Adrenal gland (tissue), 5 donors: ENCODE results near the gene FAM120B.

ENCODE experiments used
- CTCF ChIP-seq, 6 experiments: fragments of 450-650 bp in 4 of 6; fragments of 200-600 bp in 2 of 6; sonication (generic) in 1 of 6; IDR thresholded peaks; 1 replicate in 5 of 6; 2 replicates in 1 of 6; pipeline versions ENCODE4 v1.5.1 to v1.8.0; 2016 to 2021; ENCODE audit warnings: antibody characterized with exemption in 6 of 6, mild to moderate bottlenecking in 2 of 6, moderate library complexity in 1 of 6
- POLR2A ChIP-seq, 2 donors: fragments of 450-650 bp; IDR thresholded peaks; one replicate each; pipeline ENCODE4 v1.6.1; 2017; ENCODE audit warnings: antibody characterized with exemption in 2 of 2, mild to moderate bottlenecking in 2 of 2, moderate library complexity in 1 of 2
- donor health status: DM: no; HTN: no; CAD: no.

GRCh38 chr6:170293341-170294231, 13.0 kb upstream of the FAM120B start:
- TF ChIP-seq POLR2A (IDR thresholded peaks at IDR 0.05) (no peak), CTCF (IDR thresholded peaks at IDR 0.05) (no peak)
